ENCODE measurements around the gene HES6. TPM values are rescaled to one million over a fixed set of nuclear protein-coding genes. Genes with fewer than 3 reads are reported as not detected.

HES6 gene
- total and polyA plus RNA-seq, 2 experiments from 2014 or later: 38.8 to 76.3 TPM

DNA sequence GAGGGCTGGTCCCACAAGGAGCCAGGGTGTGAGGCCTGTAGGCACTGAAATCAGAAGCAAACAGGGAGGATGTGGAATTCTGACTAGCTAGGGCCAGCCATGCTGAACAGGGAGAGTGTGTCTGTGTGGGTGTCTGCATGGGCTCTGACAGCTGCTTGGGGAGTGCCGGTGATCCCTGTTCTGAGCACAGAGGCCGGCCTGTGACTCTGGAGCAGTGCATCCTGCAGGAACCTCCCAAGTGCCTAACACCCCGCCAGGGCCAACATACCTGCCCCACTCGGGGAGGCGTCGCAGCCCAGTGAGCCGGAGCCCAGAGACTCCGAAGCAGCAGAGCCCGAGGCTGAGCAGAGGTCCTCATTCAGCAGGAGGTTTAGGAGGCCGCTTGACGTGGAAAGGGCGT lies 11.5 kb upstream of the HES6 start:
- peaks cover 4% of the 10 kb centered on the region; the same call in 1 of the 3 replicates for H3K4me1 Mint-ChIP-seq

More for the DNA sequence above, 11.5 kb upstream of the HES6 start:
- peaks cover 9% of the 10 kb centered on the region for H3K36me3 Mint-ChIP-seq (ENCODE audit: low read depth)
- Histone ChIP-seq H3K27me3 (ENCODE audit: insufficient read depth) (no peaks in the 10 kb centered on the region), H3K4me1 (ENCODE audit: insufficient read depth) (no peaks in the 10 kb centered on the region), H3F3A (replicated peaks; ENCODE audit: low read depth) (no peaks in the 10 kb centered on the region), H3K36me3 (ENCODE audit: insufficient read depth) (no peaks in the 10 kb centered on the region), H3K9me2 (ENCODE audit: insufficient read depth) (no peaks in the 10 kb centered on the region), H3K4me2 (no peak overlapping the region), H3K27ac (ENCODE audit: low read depth) (no peak overlapping the region), H3K4me3 (no peak overlapping the region), H2AFZ (no peak overlapping the region), H3K79me2 (replicated peaks; ENCODE audit: insufficient read depth) (no peaks in the 10 kb centered on the region), H4K20me1 (replicated peaks; ENCODE audit: insufficient read depth) (0 out of 2 replicates have a peak, but pooled peaks cover 3% of the 10 kb centered on the region)
- no peak overlapping the region for H3K27ac Mint-ChIP-seq
- no peak for TF ChIP-seq NANOG (IDR thresholded peaks at IDR 0.05; ENCODE audit: borderline replicate concordance)
- TF ChIP-seq EZH2 (IDR thresholded peaks at IDR 0.05; ENCODE audit: low read depth, unreplicated experiment): no peak
- TF ChIP-seq ZNF331 (CRISPR knock-in tag; IDR thresholded peaks at IDR 0.05; ENCODE audit: low read depth): no peak
- no peak for TF ChIP-seq EZH2phosphoT487 (IDR thresholded peaks at IDR 0.05; ENCODE audit: unreplicated experiment)
- TF ChIP-seq CREB1 (CRISPR knock-in tag; IDR thresholded peaks at IDR 0.05; ENCODE audit: low read depth): no peak
- TF ChIP-seq, protein P1, sequence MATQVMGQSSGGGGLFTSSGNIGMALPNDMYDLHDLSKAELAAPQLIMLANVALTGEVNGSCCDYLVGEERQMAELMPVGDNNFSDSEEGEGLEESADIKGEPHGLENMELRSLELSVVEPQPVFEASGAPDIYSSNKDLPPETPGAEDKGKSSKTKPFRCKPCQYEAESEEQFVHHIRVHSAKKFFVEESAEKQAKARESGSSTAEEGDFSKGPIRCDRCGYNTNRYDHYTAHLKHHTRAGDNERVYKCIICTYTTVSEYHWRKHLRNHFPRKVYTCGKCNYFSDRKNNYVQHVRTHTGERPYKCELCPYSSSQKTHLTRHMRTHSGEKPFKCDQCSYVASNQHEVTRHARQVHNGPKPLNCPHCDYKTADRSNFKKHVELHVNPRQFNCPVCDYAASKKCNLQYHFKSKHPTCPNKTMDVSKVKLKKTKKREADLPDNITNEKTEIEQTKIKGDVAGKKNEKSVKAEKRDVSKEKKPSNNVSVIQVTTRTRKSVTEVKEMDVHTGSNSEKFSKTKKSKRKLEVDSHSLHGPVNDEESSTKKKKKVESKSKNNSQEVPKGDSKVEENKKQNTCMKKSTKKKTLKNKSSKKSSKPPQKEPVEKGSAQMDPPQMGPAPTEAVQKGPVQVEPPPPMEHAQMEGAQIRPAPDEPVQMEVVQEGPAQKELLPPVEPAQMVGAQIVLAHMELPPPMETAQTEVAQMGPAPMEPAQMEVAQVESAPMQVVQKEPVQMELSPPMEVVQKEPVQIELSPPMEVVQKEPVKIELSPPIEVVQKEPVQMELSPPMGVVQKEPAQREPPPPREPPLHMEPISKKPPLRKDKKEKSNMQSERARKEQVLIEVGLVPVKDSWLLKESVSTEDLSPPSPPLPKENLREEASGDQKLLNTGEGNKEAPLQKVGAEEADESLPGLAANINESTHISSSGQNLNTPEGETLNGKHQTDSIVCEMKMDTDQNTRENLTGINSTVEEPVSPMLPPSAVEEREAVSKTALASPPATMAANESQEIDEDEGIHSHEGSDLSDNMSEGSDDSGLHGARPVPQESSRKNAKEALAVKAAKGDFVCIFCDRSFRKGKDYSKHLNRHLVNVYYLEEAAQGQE (IDR thresholded peaks at IDR 0.05; ENCODE audit: unreplicated experiment): no peak
- TF ChIP-seq JUNB (IDR thresholded peaks at IDR 0.05; ENCODE audit: unreplicated experiment): no peak
- TF ChIP-seq, protein P2, sequence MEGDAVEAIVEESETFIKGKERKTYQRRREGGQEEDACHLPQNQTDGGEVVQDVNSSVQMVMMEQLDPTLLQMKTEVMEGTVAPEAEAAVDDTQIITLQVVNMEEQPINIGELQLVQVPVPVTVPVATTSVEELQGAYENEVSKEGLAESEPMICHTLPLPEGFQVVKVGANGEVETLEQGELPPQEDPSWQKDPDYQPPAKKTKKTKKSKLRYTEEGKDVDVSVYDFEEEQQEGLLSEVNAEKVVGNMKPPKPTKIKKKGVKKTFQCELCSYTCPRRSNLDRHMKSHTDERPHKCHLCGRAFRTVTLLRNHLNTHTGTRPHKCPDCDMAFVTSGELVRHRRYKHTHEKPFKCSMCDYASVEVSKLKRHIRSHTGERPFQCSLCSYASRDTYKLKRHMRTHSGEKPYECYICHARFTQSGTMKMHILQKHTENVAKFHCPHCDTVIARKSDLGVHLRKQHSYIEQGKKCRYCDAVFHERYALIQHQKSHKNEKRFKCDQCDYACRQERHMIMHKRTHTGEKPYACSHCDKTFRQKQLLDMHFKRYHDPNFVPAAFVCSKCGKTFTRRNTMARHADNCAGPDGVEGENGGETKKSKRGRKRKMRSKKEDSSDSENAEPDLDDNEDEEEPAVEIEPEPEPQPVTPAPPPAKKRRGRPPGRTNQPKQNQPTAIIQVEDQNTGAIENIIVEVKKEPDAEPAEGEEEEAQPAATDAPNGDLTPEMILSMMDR (conservative IDR thresholded peaks at IDR 0.05; ENCODE audit: low read depth in 2 of 2): no peak
- TF ChIP-seq, protein P3, sequence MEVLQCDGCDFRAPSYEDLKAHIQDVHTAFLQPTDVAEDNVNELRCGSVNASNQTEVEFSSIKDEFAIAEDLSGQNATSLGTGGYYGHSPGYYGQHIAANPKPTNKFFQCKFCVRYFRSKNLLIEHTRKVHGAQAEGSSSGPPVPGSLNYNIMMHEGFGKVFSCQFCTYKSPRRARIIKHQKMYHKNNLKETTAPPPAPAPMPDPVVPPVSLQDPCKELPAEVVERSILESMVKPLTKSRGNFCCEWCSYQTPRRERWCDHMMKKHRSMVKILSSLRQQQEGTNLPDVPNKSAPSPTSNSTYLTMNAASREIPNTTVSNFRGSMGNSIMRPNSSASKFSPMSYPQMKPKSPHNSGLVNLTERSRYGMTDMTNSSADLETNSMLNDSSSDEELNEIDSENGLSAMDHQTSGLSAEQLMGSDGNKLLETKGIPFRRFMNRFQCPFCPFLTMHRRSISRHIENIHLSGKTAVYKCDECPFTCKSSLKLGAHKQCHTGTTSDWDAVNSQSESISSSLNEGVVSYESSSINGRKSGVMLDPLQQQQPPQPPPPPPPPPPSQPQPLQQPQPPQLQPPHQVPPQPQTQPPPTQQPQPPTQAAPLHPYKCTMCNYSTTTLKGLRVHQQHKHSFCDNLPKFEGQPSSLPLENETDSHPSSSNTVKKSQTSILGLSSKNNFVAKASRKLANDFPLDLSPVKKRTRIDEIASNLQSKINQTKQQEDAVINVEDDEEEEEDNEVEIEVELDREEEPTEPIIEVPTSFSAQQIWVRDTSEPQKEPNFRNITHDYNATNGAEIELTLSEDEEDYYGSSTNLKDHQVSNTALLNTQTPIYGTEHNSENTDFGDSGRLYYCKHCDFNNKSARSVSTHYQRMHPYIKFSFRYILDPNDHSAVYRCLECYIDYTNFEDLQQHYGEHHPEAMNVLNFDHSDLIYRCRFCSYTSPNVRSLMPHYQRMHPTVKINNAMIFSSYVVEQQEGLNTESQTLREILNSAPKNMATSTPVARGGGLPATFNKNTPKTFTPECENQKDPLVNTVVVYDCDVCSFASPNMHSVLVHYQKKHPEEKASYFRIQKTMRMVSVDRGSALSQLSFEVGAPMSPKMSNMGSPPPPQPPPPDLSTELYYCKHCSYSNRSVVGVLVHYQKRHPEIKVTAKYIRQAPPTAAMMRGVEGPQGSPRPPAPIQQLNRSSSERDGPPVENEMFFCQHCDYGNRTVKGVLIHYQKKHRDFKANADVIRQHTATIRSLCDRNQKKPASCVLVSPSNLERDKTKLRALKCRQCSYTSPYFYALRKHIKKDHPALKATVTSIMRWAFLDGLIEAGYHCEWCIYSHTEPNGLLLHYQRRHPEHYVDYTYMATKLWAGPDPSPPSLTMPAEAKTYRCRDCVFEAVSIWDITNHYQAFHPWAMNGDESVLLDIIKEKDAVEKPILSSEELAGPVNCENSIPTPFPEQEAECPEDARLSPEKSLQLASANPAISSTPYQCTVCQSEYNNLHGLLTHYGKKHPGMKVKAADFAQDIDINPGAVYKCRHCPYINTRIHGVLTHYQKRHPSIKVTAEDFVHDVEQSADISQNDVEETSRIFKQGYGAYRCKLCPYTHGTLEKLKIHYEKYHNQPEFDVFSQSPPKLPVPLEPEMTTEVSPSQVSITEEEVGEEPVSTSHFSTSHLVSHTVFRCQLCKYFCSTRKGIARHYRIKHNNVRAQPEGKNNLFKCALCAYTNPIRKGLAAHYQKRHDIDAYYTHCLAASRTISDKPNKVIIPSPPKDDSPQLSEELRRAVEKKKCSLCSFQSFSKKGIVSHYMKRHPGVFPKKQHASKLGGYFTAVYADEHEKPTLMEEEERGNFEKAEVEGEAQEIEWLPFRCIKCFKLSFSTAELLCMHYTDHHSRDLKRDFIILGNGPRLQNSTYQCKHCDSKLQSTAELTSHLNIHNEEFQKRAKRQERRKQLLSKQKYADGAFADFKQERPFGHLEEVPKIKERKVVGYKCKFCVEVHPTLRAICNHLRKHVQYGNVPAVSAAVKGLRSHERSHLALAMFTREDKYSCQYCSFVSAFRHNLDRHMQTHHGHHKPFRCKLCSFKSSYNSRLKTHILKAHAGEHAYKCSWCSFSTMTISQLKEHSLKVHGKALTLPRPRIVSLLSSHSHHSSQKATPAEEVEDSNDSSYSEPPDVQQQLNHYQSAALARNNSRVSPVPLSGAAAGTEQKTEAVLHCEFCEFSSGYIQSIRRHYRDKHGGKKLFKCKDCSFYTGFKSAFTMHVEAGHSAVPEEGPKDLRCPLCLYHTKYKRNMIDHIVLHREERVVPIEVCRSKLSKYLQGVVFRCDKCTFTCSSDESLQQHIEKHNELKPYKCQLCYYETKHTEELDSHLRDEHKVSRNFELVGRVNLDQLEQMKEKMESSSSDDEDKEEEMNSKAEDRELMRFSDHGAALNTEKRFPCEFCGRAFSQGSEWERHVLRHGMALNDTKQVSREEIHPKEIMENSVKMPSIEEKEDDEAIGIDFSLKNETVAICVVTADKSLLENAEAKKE (CRISPR knock-in tag; IDR thresholded peaks at IDR 0.05): no peak
- TF ChIP-seq STAT1 (IDR thresholded peaks at IDR 0.05; ENCODE audit: unreplicated experiment): no peak
- no peak for TF ChIP-seq POLR2AphosphoS5 (IDR thresholded peaks at IDR 0.05; ENCODE audit: low read depth)
- TF ChIP-seq, protein P4, sequence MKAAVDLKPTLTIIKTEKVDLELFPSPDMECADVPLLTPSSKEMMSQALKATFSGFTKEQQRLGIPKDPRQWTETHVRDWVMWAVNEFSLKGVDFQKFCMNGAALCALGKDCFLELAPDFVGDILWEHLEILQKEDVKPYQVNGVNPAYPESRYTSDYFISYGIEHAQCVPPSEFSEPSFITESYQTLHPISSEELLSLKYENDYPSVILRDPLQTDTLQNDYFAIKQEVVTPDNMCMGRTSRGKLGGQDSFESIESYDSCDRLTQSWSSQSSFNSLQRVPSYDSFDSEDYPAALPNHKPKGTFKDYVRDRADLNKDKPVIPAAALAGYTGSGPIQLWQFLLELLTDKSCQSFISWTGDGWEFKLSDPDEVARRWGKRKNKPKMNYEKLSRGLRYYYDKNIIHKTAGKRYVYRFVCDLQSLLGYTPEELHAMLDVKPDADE (IDR thresholded peaks at IDR 0.05): no peak
- no peak for TF ChIP-seq ZNF114 (CRISPR knock-in tag; IDR thresholded peaks at IDR 0.05)
- H3K27me3 Mint-ChIP-seq (ENCODE audit: insufficient read depth, low read depth, poor library complexity): peaks cover 12% of the 10 kb centered on the region
- no peak overlapping the region for H3K4me3 Mint-ChIP-seq
- ATAC-seq (no peak), DNase-seq (ENCODE audit: low spot score) (no peak)
- no peaks in the 10 kb centered on the region for H3K9me3 Mint-ChIP-seq

Measured in GM23338 (cell line).